Nephron (organoid): ENCODE results near the gene SQOR.

Experiments used
- H3K27ac Mint-ChIP-seq, 3 experiments: 2 replicates each; pipeline ENCODE4 v1.8.0; 2020; ENCODE audit warnings: mixed read lengths in 3 of 3, mild to moderate bottlenecking in 2 of 3, moderate library complexity in 1 of 3
- H3K27me3 Mint-ChIP-seq: 2 replicates; pipeline ENCODE4 v1.8.0; 2021; ENCODE audit warnings: low read depth, mild to moderate bottlenecking, moderate library complexity, mixed read lengths
- H3K36me3 Mint-ChIP-seq: 2 replicates; pipeline ENCODE4 v1.8.0; 2020; ENCODE audit warnings: low read depth, mixed read lengths
- H3K4me1 Mint-ChIP-seq: 2 replicates; pipeline ENCODE4 v1.8.0; 2020; ENCODE audit warnings: mixed read lengths
- H3K4me3 Mint-ChIP-seq, 3 experiments: 2 replicates each; pipeline ENCODE4 v1.8.0; 2020; ENCODE audit warnings: mild to moderate bottlenecking in 3 of 3, mixed read lengths in 3 of 3, moderate library complexity in 2 of 3
- H3K9me3 Mint-ChIP-seq: 2 replicates; pipeline ENCODE4 v1.8.0; 2020; ENCODE audit warnings: mixed read lengths
- TF ChIP-seq, protein P1 (sequence below), 3 experiments: fragments of 200-600 bp; sonication (generic); IDR thresholded peaks; one replicate each; pipeline ENCODE4 v1.5.0; 2021; ENCODE audit warnings: antibody characterized with exemption in 3 of 3; ENCODE audit not compliant: unreplicated experiment in 3 of 3

SQOR gene

DNA sequence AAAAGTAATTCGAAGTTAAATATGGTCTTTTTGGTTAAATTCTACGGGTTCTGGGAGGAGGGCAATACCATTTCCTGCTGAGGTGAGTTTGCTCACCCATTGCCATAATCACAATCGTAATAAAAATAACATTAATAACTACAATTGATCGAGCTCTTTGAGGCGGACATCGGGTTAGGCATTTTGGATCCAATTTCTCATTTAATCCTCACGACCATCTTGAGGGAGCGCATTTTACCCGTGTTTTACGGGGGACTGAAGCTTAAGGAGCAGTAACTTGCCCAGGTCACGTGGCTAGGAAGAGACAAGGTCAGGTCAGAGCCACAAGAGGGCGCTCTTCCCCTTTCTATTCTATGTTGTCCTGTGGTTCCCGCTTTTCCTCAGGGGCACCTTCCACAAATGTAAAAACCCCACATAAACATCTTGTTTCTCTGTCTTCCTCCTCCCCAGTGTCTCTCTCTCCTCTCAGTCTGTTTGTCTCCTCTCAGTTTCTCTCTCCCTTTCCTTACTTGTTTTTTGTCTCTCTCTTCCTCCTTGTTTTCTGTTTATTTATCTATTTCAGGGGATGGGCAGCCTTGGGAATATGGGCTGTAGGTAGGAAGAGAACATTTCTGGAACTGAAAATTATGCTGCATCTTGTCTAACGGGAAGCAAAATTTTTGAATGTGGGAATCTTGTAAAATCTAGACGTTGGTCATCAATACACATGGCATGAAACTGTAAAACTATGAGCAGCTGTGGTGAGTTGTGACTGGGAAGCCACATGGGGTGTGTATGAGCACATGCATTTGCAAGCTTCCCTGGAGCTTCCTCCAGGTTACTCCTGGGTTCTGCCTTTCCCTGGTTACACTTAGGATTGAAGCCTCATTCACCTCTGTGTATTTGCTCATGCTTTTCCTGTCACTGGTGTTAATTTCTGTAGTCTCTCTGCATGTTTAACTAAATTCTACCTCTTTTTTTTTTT is 71.0 kb downstream of the SQOR start:
- TF ChIP-seq, protein P1, sequence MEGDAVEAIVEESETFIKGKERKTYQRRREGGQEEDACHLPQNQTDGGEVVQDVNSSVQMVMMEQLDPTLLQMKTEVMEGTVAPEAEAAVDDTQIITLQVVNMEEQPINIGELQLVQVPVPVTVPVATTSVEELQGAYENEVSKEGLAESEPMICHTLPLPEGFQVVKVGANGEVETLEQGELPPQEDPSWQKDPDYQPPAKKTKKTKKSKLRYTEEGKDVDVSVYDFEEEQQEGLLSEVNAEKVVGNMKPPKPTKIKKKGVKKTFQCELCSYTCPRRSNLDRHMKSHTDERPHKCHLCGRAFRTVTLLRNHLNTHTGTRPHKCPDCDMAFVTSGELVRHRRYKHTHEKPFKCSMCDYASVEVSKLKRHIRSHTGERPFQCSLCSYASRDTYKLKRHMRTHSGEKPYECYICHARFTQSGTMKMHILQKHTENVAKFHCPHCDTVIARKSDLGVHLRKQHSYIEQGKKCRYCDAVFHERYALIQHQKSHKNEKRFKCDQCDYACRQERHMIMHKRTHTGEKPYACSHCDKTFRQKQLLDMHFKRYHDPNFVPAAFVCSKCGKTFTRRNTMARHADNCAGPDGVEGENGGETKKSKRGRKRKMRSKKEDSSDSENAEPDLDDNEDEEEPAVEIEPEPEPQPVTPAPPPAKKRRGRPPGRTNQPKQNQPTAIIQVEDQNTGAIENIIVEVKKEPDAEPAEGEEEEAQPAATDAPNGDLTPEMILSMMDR (IDR thresholded peaks at IDR 0.05; ENCODE audit: unreplicated experiment in 3 of 3): peak; percentile 87 to 94 (median 91)
- Mint-ChIP-seq H3K4me1 (peaks cover 7% of the 10 kb centered on the region), H3K4me3 (peak overlapping the region; percentile 92 to 99 (median 94)), H3K36me3 (peaks cover 3% of the 10 kb centered on the region), H3K27ac (peak overlapping the region; percentile 85 to 98 (median 92)), H3K27me3 (peaks cover 17% of the 10 kb centered on the region), H3K9me3 (no peaks in the 10 kb centered on the region)

DNA sequence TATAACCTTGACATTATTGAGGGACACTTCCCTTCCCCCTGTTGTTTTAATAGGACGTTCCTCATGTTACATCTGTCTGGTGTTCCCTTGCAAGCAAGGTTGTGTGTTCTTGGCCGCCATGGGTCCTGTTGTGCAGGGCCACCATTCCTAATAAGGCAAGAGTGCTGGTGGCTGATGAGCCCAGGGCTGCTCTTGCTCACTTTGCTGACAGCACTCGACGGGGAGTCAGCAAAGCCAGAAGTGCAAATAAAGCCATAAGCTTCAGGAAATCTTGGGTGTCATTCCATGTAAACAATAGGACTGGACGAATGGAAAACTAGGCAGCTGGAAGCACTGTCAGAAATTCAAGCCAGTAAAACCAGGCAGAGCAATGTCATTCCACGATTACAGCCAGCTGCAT is 75.8 kb downstream of the SQOR start:
- peaks cover 9% of the 10 kb centered on the region for H3K4me1 Mint-ChIP-seq
- peaks cover 3% of the 10 kb centered on the region for H3K36me3 Mint-ChIP-seq
- TF ChIP-seq, protein P1 (IDR thresholded peaks at IDR 0.05; ENCODE audit: unreplicated experiment in 3 of 3): no peak
- H3K4me3 Mint-ChIP-seq: no peak overlapping the region
- peaks cover 8% of the 10 kb centered on the region for H3K27me3 Mint-ChIP-seq
- H3K9me3 Mint-ChIP-seq: no peaks in the 10 kb centered on the region
- H3K27ac Mint-ChIP-seq: no peak overlapping the region

DNA sequence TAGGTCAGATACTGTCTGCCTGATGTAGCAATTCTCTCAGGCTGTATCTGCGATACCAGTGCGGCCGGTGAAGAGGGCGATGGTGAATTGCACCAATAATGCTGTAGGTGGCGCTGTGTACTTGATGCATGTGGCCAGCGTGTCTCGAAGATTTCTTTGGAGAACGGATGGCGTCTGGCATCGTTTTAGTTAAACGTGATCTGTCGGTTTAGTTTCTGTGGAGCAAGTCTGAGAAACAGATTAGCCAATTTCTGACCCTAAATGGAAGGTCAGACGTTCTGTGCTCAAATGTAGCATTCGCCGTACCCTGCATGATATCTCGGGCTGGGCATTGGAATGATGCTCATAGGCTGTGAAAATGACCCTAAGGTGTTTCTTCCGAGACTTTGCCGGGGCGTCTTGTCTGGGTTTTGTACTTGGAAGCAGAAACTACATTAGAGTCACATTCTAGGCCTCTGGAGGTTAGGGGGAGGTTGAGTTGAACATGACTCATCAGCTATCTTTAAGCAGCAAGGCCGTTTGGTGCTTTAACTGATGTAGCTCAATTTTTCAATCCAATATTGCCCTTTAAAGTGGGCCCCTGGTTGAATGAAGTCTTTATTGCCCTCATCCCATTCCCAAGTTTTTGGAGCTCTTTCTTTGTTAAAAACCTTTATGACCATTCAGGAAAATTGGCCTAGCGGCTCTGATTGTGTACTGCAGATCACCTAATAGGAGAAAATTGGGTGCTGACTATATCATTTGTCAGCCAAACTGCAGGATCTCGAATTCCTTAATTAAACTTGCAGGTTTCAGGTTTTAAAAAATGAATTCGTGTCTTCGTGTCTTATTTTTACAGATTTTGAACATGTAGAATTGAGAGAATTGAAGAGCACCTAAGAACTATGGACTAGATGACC is 80.0 kb downstream of the SQOR start:
- peak overlapping the region in 2 of 3 experiments; percentile 48 to 56 for H3K4me3 Mint-ChIP-seq
- peaks cover 4% of the 10 kb centered on the region for H3K27me3 Mint-ChIP-seq
- TF ChIP-seq, protein P1 (IDR thresholded peaks at IDR 0.05; ENCODE audit: unreplicated experiment in 3 of 3): peak; percentile 85 to 92 (median 89)
- H3K36me3 Mint-ChIP-seq: peaks cover 3% of the 10 kb centered on the region
- peak overlapping the region in 2 of 3 experiments; percentile 2 to 4 for H3K27ac Mint-ChIP-seq
- no peaks in the 10 kb centered on the region for H3K9me3 Mint-ChIP-seq
- H3K4me1 Mint-ChIP-seq: peaks cover 11% of the 10 kb centered on the region

DNA sequence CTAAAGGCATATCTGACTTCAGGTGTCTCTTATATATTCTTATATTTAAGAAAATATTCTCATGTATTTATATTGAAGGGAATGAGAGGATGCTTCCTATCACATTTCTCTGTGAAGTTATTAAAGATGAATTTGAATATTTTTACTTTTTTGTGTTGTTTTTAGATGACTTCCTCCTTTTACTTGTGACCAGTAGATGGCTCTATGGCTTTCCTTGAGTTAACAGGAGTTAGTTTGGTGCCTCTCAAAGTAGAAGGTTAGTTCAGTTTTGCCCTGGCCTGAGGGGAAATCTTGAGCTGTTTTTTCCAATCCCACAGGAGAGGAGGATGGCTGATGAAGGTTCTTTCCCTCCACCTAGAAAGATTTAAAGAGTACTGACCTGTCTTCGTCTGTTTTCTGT is 80.7 kb downstream of the SQOR start:
- Mint-ChIP-seq H3K36me3 (peaks cover 2% of the 10 kb centered on the region), H3K27ac (peak overlapping the region in 2 of 3 experiments; percentile 27 to 29), H3K4me3 (no peak overlapping the region), H3K27me3 (peaks cover 4% of the 10 kb centered on the region), H3K9me3 (no peaks in the 10 kb centered on the region), H3K4me1 (peaks cover 12% of the 10 kb centered on the region)
- TF ChIP-seq, protein P1 (IDR thresholded peaks at IDR 0.05; ENCODE audit: unreplicated experiment in 3 of 3): peak; percentile 39 to 52 (median 40)

DNA sequence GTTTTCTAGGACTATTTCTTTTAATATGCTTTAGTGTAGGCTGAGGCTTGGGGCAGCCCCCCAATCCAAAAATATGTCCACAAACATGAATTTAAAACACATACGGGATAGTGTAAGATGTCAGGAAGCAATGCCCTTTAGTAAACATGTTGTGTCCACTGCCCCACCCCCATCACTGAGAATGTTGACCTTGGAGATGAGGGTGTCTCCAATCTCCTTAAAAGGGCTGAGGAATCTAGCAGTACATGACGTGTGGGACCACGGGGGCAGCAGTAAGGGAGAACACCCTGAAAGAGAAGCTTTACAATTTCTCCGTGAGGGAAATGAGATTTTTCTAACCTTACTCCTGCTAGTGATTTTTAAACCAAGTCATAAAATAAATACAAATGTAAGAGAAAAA is 84.7 kb downstream of the SQOR start:
- Mint-ChIP-seq H3K27me3 (peaks cover 1% of the 10 kb centered on the region), H3K4me3 (no peak overlapping the region), H3K4me1 (peaks cover 12% of the 10 kb centered on the region), H3K9me3 (no peaks in the 10 kb centered on the region), H3K27ac (peak overlapping the region in 1 of 3 experiments; percentile 42), H3K36me3 (no peaks in the 10 kb centered on the region)
- TF ChIP-seq, protein P1 (IDR thresholded peaks at IDR 0.05; ENCODE audit: unreplicated experiment in 3 of 3): no peak
